Esophagus muscularis mucosa (tissue), 4 donors: Measurements from ENCODE around the gene CLEC9A. TPM values are rescaled to one million over a fixed set of nuclear protein-coding genes. Genes with fewer than 3 reads are reported as not detected.

ENCODE experiments used
- DNase-seq: peaks from one replicate; pipeline ENCODE4 v3.0.0-alpha.2; 2017; ENCODE audit errors: extremely low spot score
- H3K27ac ChIP-seq, 4 donors: fragments of 200-600 bp; sonication (generic); replicated peaks in 1 of 4; 1 replicate in 3 of 4; 2 replicates in 1 of 4; pipeline ENCODE4 v1.5.1; 2016 to 2019; ENCODE audit warnings: mild to moderate bottlenecking in 1 of 4
- H3K27me3 ChIP-seq, 4 donors: fragments of 200-600 bp; sonication (generic); one replicate each; pipeline versions ENCODE4 v1.5.1 to v1.6.0; 2016 to 2019
- H3K36me3 ChIP-seq, 4 donors: fragments of 200-600 bp; sonication (generic); one replicate each; pipeline ENCODE4 v1.5.1; 2016 to 2019
- H3K4me1 ChIP-seq, 4 donors: fragments of 200-600 bp; sonication (generic); one replicate each; pipeline ENCODE4 v1.5.1; 2016 to 2019
- H3K4me3 ChIP-seq, 4 donors: fragments of 200-600 bp; sonication (generic); 1 replicate in 2 of 4; 2 replicates in 2 of 4; pipeline ENCODE4 v1.5.1; 2016 to 2019; ENCODE audit warnings: mild to moderate bottlenecking in 4 of 4, moderate library complexity in 1 of 4
- H3K9me3 ChIP-seq, 4 donors: fragments of 200-600 bp; sonication (generic); 1 replicate in 3 of 4; 2 replicates in 1 of 4; pipeline ENCODE4 v1.5.1; 2016 to 2019
- EP300 ChIP-seq: sonication (generic); formaldehyde crosslinking; IDR thresholded peaks from one replicate; pipeline ENCODE4 v1.6.1; 2017; ENCODE audit warnings: antibody characterized with exemption
- POLR2A ChIP-seq: fragments of 450-650 bp; IDR thresholded peaks from one replicate; pipeline ENCODE4 v1.6.1; 2017; ENCODE audit warnings: antibody characterized with exemption, moderate library complexity, mild to moderate bottlenecking, low read depth
- POLR2AphosphoS5 ChIP-seq, 2 donors: sonication (generic); formaldehyde crosslinking; IDR thresholded peaks; one replicate each; pipeline ENCODE4 v1.6.1; 2017; ENCODE audit warnings: antibody characterized with exemption in 2 of 2
- WGBS: methylation state at CpG from one replicate; pipeline ENCODE4 v1.1.5; 2018; 5-methylcytosine and 5-hydroxymethylcytosine counted together
- intact Hi-C: fragments of 100-400 bp; cut with DNase I; formaldehyde crosslinking; loops from one replicate; pipeline ENCODE4 v1.15.1; 2023
- total RNA-seq, 4 donors: library from RNA; depleted of rRNA; stranded (reverse); fragments of >200 nt; gene quantifications; one replicate each; pipeline versions ENCODE4 v1.1.0 to v1.2.1, GENCODE V29; 2016
- TF ChIP-seq, protein P1 (sequence below), 3 experiments: fragments of 200-600 bp in 2 of 3; fragments of 450-650 bp in 1 of 3; sonication (generic) in 2 of 3; IDR thresholded peaks; one replicate each; pipeline ENCODE4 v1.5.1; 2017 to 2019; ENCODE audit warnings: antibody characterized with exemption in 3 of 3, mild to moderate bottlenecking in 2 of 3, moderate library complexity in 1 of 3

CLEC9A gene
- total RNA-seq, 4 donors from 2014 or later = 0.17 TPM; not detected in 3

DNA sequence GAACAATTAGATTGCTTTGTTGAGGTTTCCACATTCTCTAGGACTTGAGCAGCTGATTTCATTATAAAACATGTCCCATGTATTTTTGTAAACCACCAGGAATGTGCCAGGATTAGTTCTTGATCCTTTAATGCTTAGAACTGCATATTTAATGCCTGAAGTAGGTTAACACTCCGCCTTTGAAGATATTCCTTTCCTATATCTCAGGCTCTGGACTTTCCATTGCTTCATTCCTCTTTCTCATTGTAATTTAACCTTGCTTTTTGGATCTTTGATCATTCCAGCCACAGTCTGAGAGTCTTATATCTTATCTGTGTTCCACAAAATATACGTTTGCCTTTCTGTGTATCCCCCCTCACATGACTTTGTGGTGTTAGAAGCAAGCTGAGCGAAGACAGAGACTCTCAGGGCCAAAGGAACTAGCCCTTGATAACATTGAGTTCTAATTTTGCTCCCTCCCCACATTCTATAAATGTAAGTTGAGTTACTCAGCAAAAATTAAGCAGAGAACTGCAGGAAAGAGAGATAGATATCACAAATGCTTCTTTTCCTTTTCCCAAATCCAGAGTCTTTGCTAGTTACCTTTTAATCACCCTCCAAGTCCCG, 29.2 kb upstream of the CLEC9A start:
- DNase-seq = no peak
- Histone ChIP-seq H3K36me3 (no peaks in the 10 kb centered on the region), H3K4me1 (no peaks in the 10 kb centered on the region), H3K27me3 (peaks cover 0 to 5% (median 0%) of the 10 kb centered on the region in 4 donors), H3K9me3 (no peaks in the 10 kb centered on the region), H3K4me3 (no peak overlapping the region), H3K27ac (no peak overlapping the region)
- TF ChIP-seq, protein P1, sequence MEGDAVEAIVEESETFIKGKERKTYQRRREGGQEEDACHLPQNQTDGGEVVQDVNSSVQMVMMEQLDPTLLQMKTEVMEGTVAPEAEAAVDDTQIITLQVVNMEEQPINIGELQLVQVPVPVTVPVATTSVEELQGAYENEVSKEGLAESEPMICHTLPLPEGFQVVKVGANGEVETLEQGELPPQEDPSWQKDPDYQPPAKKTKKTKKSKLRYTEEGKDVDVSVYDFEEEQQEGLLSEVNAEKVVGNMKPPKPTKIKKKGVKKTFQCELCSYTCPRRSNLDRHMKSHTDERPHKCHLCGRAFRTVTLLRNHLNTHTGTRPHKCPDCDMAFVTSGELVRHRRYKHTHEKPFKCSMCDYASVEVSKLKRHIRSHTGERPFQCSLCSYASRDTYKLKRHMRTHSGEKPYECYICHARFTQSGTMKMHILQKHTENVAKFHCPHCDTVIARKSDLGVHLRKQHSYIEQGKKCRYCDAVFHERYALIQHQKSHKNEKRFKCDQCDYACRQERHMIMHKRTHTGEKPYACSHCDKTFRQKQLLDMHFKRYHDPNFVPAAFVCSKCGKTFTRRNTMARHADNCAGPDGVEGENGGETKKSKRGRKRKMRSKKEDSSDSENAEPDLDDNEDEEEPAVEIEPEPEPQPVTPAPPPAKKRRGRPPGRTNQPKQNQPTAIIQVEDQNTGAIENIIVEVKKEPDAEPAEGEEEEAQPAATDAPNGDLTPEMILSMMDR (IDR thresholded peaks at IDR 0.05) = no peak
- TF ChIP-seq POLR2A = no peak
- TF ChIP-seq POLR2AphosphoS5 (IDR thresholded peaks at IDR 0.05) = no peak
- no peak for TF ChIP-seq EP300
- WGBS = 73% methylated on average over 4 of the region's 4 CpGs
- intact Hi-C loops = no loop called here

DNA sequence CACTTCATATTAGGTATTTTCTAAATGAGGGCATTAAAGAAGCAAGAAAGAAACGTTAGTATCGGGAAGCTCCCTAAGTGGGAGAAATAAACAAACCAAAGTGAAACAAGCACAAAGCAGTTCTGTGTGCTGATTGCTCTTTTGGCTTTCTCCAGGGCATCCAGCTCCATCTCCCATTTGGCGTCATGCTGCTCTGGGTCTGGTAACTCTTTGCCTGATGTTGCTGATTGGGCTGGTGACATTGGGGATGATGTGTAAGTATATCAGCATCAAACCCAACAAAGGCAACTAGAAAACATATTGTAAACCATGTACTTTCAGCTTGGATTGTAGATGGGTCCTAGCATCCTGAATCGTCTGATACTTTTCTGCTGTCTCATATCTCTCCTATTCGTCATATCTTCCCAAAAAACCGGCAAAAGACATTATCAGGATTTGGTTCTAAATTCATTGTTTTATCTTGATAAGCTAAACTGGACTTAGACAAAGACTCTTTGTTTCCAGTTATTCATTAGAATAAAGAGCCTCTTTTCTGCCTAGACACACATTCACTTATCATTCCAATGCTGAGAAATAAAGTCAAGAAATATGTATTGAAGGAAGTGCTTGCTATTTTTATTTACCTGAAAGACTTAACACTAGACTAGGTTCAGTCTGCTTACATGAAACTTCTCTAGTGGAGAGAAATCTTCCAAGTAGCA, 17.7 kb upstream of the CLEC9A start:
- TF ChIP-seq, protein P1 (IDR thresholded peaks at IDR 0.05) = no peak
- no peak for TF ChIP-seq POLR2A
- no peak for TF ChIP-seq EP300
- no peak for TF ChIP-seq POLR2AphosphoS5 (IDR thresholded peaks at IDR 0.05)
- H3K36me3 ChIP-seq = no peaks in the 10 kb centered on the region
- DNase-seq = no peak
- no peaks in the 10 kb centered on the region for H3K27me3 ChIP-seq
- H3K9me3 ChIP-seq = no peaks in the 10 kb centered on the region
- WGBS = 74% methylated on average over 6 of the region's 6 CpGs
- no peak overlapping the region for H3K4me3 ChIP-seq
- intact Hi-C loops = no loop called here
- peaks cover 0 to 7% (median 2%) of the 10 kb centered on the region in 4 donors for H3K4me1 ChIP-seq
- no peak overlapping the region for H3K27ac ChIP-seq

DNA sequence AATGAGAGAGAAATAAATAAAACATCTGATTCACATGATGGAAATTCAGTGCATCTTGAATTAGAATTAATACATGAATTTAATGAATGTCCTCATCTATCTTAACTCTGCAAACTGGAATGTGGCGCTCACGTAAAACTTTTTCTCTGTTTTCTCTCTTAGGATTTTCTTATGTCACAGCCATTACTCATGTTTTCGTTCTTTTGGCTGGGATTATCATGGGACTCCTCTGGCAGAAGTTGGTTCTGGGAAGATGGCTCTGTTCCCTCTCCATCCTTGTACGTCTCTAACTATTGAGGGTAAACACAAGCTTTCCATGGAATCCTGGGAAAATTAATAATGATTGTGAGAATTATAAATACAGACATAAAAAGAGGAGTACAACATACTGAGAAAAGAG, 15.0 kb upstream of the CLEC9A start:
- no peak for DNase-seq
- Histone ChIP-seq H3K4me3 (no peak overlapping the region), H3K4me1 (peaks cover 0 to 18% (median 5%) of the 10 kb centered on the region in 4 donors), H3K27me3 (no peaks in the 10 kb centered on the region), H3K27ac (no peak overlapping the region), H3K9me3 (no peaks in the 10 kb centered on the region), H3K36me3 (no peaks in the 10 kb centered on the region)
- intact Hi-C loops = no loop called here
- WGBS = 63% methylated on average over 4 of the region's 4 CpGs
- TF ChIP-seq POLR2A = no peak
- TF ChIP-seq EP300 = no peak
- TF ChIP-seq POLR2AphosphoS5 (IDR thresholded peaks at IDR 0.05) = no peak
- TF ChIP-seq, protein P1 (IDR thresholded peaks at IDR 0.05) = no peak

DNA sequence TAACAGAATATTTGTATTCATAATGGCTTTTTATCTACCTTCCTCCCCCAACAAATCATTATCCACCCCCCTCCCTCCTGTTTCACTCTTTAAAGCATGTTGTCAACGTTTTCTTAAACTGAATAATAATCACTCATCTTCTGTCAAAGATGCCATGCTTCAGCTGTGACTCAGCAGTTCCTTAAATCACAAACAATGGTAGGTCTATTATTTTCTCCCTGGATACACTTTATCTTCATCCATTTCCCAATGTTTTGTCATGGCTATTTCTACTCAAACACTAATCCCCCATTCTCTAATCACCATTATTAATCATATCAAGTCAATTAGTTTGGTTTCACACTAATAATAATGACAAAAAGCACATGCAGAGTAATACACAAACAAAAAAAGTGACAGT, 13.6 kb upstream of the CLEC9A start:
- no peak for DNase-seq
- H3K4me1 ChIP-seq = peaks cover 0 to 18% (median 5%) of the 10 kb centered on the region in 4 donors
- no peak overlapping the region for H3K27ac ChIP-seq
- H3K4me3 ChIP-seq = no peak overlapping the region
- 5% methylated on average over 1 of the region's 1 CpG for WGBS
- no peaks in the 10 kb centered on the region for H3K27me3 ChIP-seq
- no peaks in the 10 kb centered on the region for H3K9me3 ChIP-seq
- intact Hi-C loops = no loop called here
- H3K36me3 ChIP-seq = no peaks in the 10 kb centered on the region
- TF ChIP-seq POLR2A (no peak), EP300 (no peak), POLR2AphosphoS5 (IDR thresholded peaks at IDR 0.05) (no peak)
- TF ChIP-seq, protein P1 (IDR thresholded peaks at IDR 0.05) = no peak
